Common myeloid progenitor, CD34-positive (primary cell): ENCODE data around the gene ZMPSTE24.

Experiments
- CTCF ChIA-PET: fragments of 350-600 bp; sonication (Branson Sonifier 250); formaldehyde crosslinking; loops from one replicate; lab custom pipeline; 2021; ENCODE audit warnings: antibody characterized with exemption; lab: Charles Lee
- POLR2A ChIA-PET: fragments of 350-600 bp; sonication (Branson Sonifier 250); formaldehyde crosslinking; loops from one replicate; lab custom pipeline; 2021; ENCODE audit warnings: antibody characterized with exemption; lab: Charles Lee
- DNase-seq, 3 donors: peaks; one replicate each; pipeline versions ENCODE4 v3.0.0 to v3.0.0-alpha.2; 2013
- H3K27ac ChIP-seq, 2 experiments: 1 replicate in 1 of 2; 2 replicates in 1 of 2; pipeline ENCODE4 v1.7.0; 2013; ENCODE audit warnings: inconsistent platforms in 2 of 2, low read length in 2 of 2, mild to moderate bottlenecking in 2 of 2, low read depth in 1 of 2, moderate library complexity in 1 of 2; ENCODE audit not compliant: severe bottlenecking in 2 of 2, insufficient read depth in 1 of 2, poor library complexity in 1 of 2
- H3K27me3 ChIP-seq, 5 experiments: replicated peaks in 2 of 5; 1 replicate in 3 of 5; 2 replicates in 2 of 5; pipeline versions ENCODE4 v1.6.1 to v1.7.0; 2013; ENCODE audit warnings: low read length in 4 of 5, mild to moderate bottlenecking in 2 of 5, moderate library complexity in 2 of 5, inconsistent platforms in 1 of 5; ENCODE audit not compliant: insufficient read depth in 5 of 5, control insufficient read depth in 4 of 5
- H3K36me3 ChIP-seq, 4 experiments: 1 replicate in 2 of 4; 2 replicates in 2 of 4; pipeline versions ENCODE4 v1.6.1 to v1.7.0; 2013; ENCODE audit warnings: low read length in 3 of 4, control low read depth in 1 of 4, mild to moderate bottlenecking in 1 of 4; ENCODE audit not compliant: control insufficient read depth in 4 of 4, insufficient read depth in 4 of 4
- H3K4me1 ChIP-seq, 4 experiments: 1 replicate in 3 of 4; 2 replicates in 1 of 4; pipeline versions ENCODE4 v1.6.1 to v1.7.1; 2013; ENCODE audit warnings: low read length in 3 of 4, mild to moderate bottlenecking in 3 of 4, control low read depth in 1 of 4, inconsistent platforms in 1 of 4, moderate library complexity in 1 of 4; ENCODE audit not compliant: control insufficient read depth in 4 of 4, insufficient read depth in 4 of 4; ENCODE audit errors: control extremely low read depth in 1 of 4
- H3K4me3 ChIP-seq, 7 experiments: 1 replicate in 4 of 7; 2 replicates in 3 of 7; pipeline versions ENCODE4 v1.5.1 to v1.7.0; 2013; ENCODE audit warnings: mild to moderate bottlenecking in 7 of 7, low read length in 6 of 7, moderate library complexity in 6 of 7, inconsistent platforms in 2 of 7, low read depth in 2 of 7, control low read depth in 1 of 7; ENCODE audit not compliant: insufficient read depth in 4 of 7, control insufficient read depth in 1 of 7; ENCODE audit errors: extremely low read depth in 1 of 7
- H3K9me3 ChIP-seq, 5 experiments: 1 replicate in 4 of 5; 2 replicates in 1 of 5; pipeline versions ENCODE4 v1.6.1 to v1.7.1; 2013; ENCODE audit warnings: low read length in 4 of 5, mild to moderate bottlenecking in 2 of 5, inconsistent platforms in 1 of 5, low read depth in 1 of 5, moderate library complexity in 1 of 5; ENCODE audit not compliant: control insufficient read depth in 4 of 5, insufficient read depth in 2 of 5; ENCODE audit errors: control extremely low read depth in 1 of 5
- WGBS: methylation state at CpG from one replicate; pipeline ENCODE4 v1.1.5; 2013; ENCODE audit not compliant: insufficient coverage; 5-methylcytosine and 5-hydroxymethylcytosine counted together

Gene ZMPSTE24

GRCh38 chr1:40245686-40246085 is 12.3 kb upstream of the ZMPSTE24 start:
- 96% methylated on average over 2 of the region's 3 CpGs for WGBS
- Histone ChIP-seq H3K4me1 (no peaks in the 10 kb centered on the region), H3K36me3 (no peaks in the 10 kb centered on the region), H3K9me3 (no peaks in the 10 kb centered on the region), H3K4me3 (no peak overlapping the region), H3K27me3 (no peaks in the 10 kb centered on the region), H3K27ac (no peak overlapping the region)
- DNase-seq = peak in 1 of 3 donors; percentile 26
- ChIA-PET POLR2A (interaction anchor here (0.6 kb wide), 1 partner anchor 71 kb away, joined by 3 read pairs; no protein-coding TSS in a partner anchor), CTCF (interaction anchor here (0.6 kb wide), 1 partner anchor 94 kb away, joined by 3 read pairs; no protein-coding TSS in a partner anchor)

- ChIA-PET POLR2A (interaction anchor here (0.6 to 1.1 kb wide), 3 partner anchors 10 to 815 kb away, joined by 3 to 4 read pairs (median 3); partner anchors contain the start of gene ZMPSTE24), CTCF (interaction anchor here (1.2 kb wide), 1 partner anchor 157 kb away, joined by 3 read pairs; no protein-coding TSS in a partner anchor)
- DNase-seq = no peak
Measured at GRCh38 chr1:40247655-40248054, 10.4 kb upstream of the ZMPSTE24 start, which contains the start of gene TMCO2. Gene TMCO2, plus strand, starts transcription at chr1:40247937. Its CDS starts 57 bp downstream, at chr1:40247994.

DNA sequence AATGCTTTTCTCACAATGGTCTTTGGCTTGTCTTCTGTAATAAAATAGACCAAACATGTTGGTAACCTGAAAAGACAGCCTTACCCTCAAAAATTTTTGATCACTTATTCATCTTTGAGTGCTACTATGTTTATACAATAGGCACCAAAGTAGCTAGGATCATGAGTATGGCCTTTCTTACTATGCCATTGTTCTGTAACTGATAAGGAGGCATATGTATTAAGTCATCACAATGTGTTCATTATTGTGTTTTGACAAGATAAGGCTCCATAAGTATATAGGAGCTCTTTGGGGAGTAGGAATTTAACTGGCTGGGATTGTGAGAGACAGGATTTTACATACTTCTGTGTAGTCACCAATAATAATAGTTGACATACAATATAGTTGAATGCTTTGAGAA is 9.6 kb upstream of the ZMPSTE24 start:
- H3K36me3 ChIP-seq = no peaks in the 10 kb centered on the region
- ChIA-PET POLR2A (interaction anchor here (0.6 to 1.1 kb wide), 2 partner anchors 9 to 170 kb away, joined by 3 to 5 read pairs; partner anchors contain the start of gene ZMPSTE24), CTCF (interaction anchor here (1.0 to 1.2 kb wide), 2 partner anchors 14 to 156 kb away, joined by 3 read pairs; no protein-coding TSS in a partner anchor)
- no peaks in the 10 kb centered on the region for H3K9me3 ChIP-seq
- H3K4me1 ChIP-seq = peaks cover 0 to 6% (median 1%) of the 10 kb centered on the region in 4 experiments
- no peak for DNase-seq
- H3K4me3 ChIP-seq = no peak overlapping the region
- H3K27ac ChIP-seq = no peak overlapping the region
- no peaks in the 10 kb centered on the region for H3K27me3 ChIP-seq

More at GRCh38 chr1:40247655-40248054, 10.4 kb upstream of the ZMPSTE24 start, which contains the start of gene TMCO2:
- Histone ChIP-seq H3K4me3 (no peak within 1 kb of the TSS), H3K9me3 (no peaks in the 10 kb centered on the region), H3K27me3 (no peaks in the 10 kb centered on the region), H3K27ac (no peak within 1 kb of the TSS), H3K36me3 (no peaks in the 10 kb centered on the region), H3K4me1 (peaks cover 0 to 6% (median 1%) of the 10 kb centered on the region in 4 experiments)
- WGBS = no CpG with 5 or more reads among the region's 1 CpG

DNA sequence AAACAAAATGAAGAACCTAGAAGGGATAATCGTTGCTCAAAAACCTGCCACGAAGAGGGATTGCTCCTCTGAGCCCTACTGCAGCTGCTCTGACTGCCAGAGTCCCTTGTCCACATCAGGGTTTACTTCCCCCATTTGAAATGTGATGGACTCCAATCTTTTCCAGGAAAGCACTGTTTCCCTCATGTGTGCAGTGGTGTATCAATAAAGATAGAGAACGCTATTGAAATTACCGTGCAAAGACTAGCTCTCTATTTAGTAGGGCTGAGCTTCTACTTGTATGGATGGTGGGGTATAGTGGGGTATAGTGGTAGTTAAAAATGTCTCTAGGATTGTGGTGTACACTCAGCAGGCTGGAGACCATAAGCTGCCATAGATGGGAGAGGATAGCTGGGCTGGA is 6.6 kb upstream of the ZMPSTE24 start:
- ChIA-PET CTCF (interaction anchor here (0.8 to 1.1 kb wide), 2 partner anchors 9 to 99 kb away, joined by 3 read pairs; no protein-coding TSS in a partner anchor), POLR2A (no interaction called here)
- no peak for DNase-seq
- H3K27ac ChIP-seq = no peak overlapping the region
- no peaks in the 10 kb centered on the region for H3K27me3 ChIP-seq
- no peaks in the 10 kb centered on the region for H3K9me3 ChIP-seq
- WGBS = 77% methylated on average over 4 of the region's 4 CpGs
- H3K36me3 ChIP-seq = no peaks in the 10 kb centered on the region
- H3K4me1 ChIP-seq = peaks cover 0 to 11% (median 4%) of the 10 kb centered on the region in 4 experiments
- H3K4me3 ChIP-seq = no peak overlapping the region

- POLR2A ChIA-PET = no interaction called here
- WGBS = 100% methylated on average over 2 of the region's 2 CpGs
- no peaks in the 10 kb centered on the region for H3K36me3 ChIP-seq
- no peak for DNase-seq
- CTCF ChIA-PET = no interaction called here
- no peaks in the 10 kb centered on the region for H3K9me3 ChIP-seq
- peaks cover 0 to 16% (median 11%) of the 10 kb centered on the region in 4 experiments for H3K4me1 ChIP-seq
- no peak overlapping the region for H3K4me3 ChIP-seq
- H3K27me3 ChIP-seq = no peaks in the 10 kb centered on the region
- H3K27ac ChIP-seq = no peak overlapping the region
Measured at GRCh38 chr1:40252601-40253000, 5.4 kb upstream of the ZMPSTE24 start.

DNA sequence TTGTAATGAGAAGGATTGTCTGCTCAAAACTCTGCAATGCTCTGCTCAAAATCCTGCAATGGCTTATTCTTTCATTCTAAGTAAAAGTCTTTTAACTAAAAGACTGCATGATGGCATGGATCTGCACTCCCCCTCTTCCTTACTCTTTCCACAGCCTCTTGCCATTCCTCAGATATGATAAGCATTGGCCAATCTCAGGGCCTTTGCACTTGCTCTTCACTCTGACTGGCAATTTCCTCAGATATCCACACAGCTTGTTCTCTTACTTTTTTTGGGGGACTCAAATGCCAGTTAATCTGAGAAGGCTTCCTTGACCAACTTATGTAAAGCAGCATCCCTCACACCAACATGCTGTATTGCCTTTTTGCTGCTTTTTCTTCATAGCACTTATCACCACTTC is 2.8 kb upstream of the ZMPSTE24 start:
- no peak for DNase-seq
- no peak overlapping the region for H3K4me3 ChIP-seq
- H3K27me3 ChIP-seq = no peaks in the 10 kb centered on the region
- H3K27ac ChIP-seq = no peak overlapping the region
- peaks cover 7 to 25% (median 16%) of the 10 kb centered on the region in 4 experiments for H3K4me1 ChIP-seq
- ChIA-PET POLR2A (no interaction called here), CTCF (interaction anchor here (1.4 to 2.9 kb wide), 5 partner anchors 11 to 149 kb away, joined by 3 to 9 read pairs (median 8); no protein-coding TSS in a partner anchor)
- no peaks in the 10 kb centered on the region for H3K9me3 ChIP-seq
- peaks cover 0 to 4% (median 1%) of the 10 kb centered on the region in 4 experiments for H3K36me3 ChIP-seq
